GM21381 (cell line): ENCODE measurements around the gene SPC24.

Source experiments
- ATAC-seq: cut with Tn5 transposase; IDR thresholded peaks from one replicate; pipeline ENCODE4 v1.9.1; 2021; ENCODE audit warnings: mild to moderate bottlenecking, moderate library complexity; ENCODE audit not compliant: unreplicated experiment

SPC24 gene

GRCh38 chr19:11155373-11156120 is at the start of gene SPC24:
TSS of gene SPC24 (minus strand) at chr19:11155782. CDS start at chr19:11155776, 6 bp downstream.
- ATAC-seq = peak; percentile 96

GRCh38 chr19:11204943-11205349 is 49.4 kb upstream of the SPC24 start:
- ATAC-seq = no peak

- no peak for ATAC-seq
Measured at GRCh38 chr19:11204076-11204602, 48.6 kb upstream of the SPC24 start.

- ATAC-seq = no peak
Measured at GRCh38 chr19:11203194-11204075, 47.9 kb upstream of the SPC24 start.

GRCh38 chr19:11202488-11203193 is 47.1 kb upstream of the SPC24 start:
- no peak for ATAC-seq

GRCh38 chr19:11201791-11202190 is 46.2 kb upstream of the SPC24 start:
- ATAC-seq = no peak

- ATAC-seq = no peak
Measured at GRCh38 chr19:11200931-11201330, 45.3 kb upstream of the SPC24 start.

GRCh38 chr19:11200015-11200574 is 44.5 kb upstream of the SPC24 start:
- no peak for ATAC-seq

GRCh38 chr19:11199517-11199916 is 43.9 kb upstream of the SPC24 start:
- no peak for ATAC-seq

GRCh38 chr19:11198769-11199424 is 43.3 kb upstream of the SPC24 start:
- no peak for ATAC-seq

GRCh38 chr19:11198175-11198534 is 42.6 kb upstream of the SPC24 start:
- ATAC-seq = no peak

- ATAC-seq = peak; percentile 75
Measured at GRCh38 chr19:11197291-11198174, 42.0 kb upstream of the SPC24 start, which contains the start of gene KANK2. TSS of gene KANK2 (minus strand) at chr19:11197545. CDS start at chr19:11194511, 3,034 bp downstream.

- ATAC-seq = no peak
Measured at GRCh38 chr19:11196406-11197287, 41.1 kb upstream of the SPC24 start.

- no peak for ATAC-seq
Measured at GRCh38 chr19:11195681-11196080, 40.1 kb upstream of the SPC24 start.

GRCh38 chr19:11194656-11195558 is 39.3 kb upstream of the SPC24 start:
- ATAC-seq = no peak

GRCh38 chr19:11194173-11194572 is 38.6 kb upstream of the SPC24 start:
- ATAC-seq = no peak
